Caco-2 (cell line): ENCODE measurements around the gene SSTR3. TPM values are rescaled to one million over a fixed set of nuclear protein-coding genes. Genes with fewer than 3 reads are reported as not detected.

ENCODE experiments used
- BruUV-seq: library from RNA; stranded (reverse); fragments of 400-500 nt; replicated peaks from 2 replicates; lab custom pipeline; 2021; lab: Mats Ljungman, UMichigan
- CTCF ChIA-PET: fragments of 300-600 bp; sonication (Branson Sonifier 250); formaldehyde crosslinking; loops from one replicate; lab custom pipeline; 2022; ENCODE audit warnings: antibody characterized with exemption; lab: Charles Lee
- POLR2A ChIA-PET: fragments of 300-600 bp; sonication (Branson Sonifier 250); formaldehyde crosslinking; loops from one replicate; lab custom pipeline; 2022; ENCODE audit warnings: antibody characterized with exemption; lab: Charles Lee
- DNase-seq, 2 experiments: peaks; one replicate each; pipeline versions ENCODE4 v3.0.0 to v3.0.0-alpha.2; 2020 to 2022
- H3K27me3 ChIP-seq: replicated peaks from 2 replicates; pipeline ENCODE4 v1.6.0; 2011; ENCODE audit warnings: low read length; ENCODE audit not compliant: control insufficient read depth, insufficient read depth
- H3K36me3 ChIP-seq: 2 replicates; pipeline ENCODE4 v1.5.1; 2011; ENCODE audit warnings: low read length; ENCODE audit not compliant: control insufficient read depth, insufficient read depth
- H3K4me1 ChIP-seq: fragments of 250-450 bp; sonication (Bioruptor Pico); 2 replicates; pipeline ENCODE4 v1.5.1; 2020; ENCODE audit warnings: mild to moderate bottlenecking
- H3K4me3 ChIP-seq: 2 replicates; pipeline ENCODE4 v1.5.1; 2011; ENCODE audit warnings: low read depth, mild to moderate bottlenecking, control low read depth, low read length
- H3K9me3 ChIP-seq: fragments of 250-450 bp; sonication (Bioruptor Pico); 2 replicates; pipeline ENCODE4 v1.5.1; 2020; ENCODE audit warnings: mild to moderate bottlenecking, moderate library complexity
- H3K27ac Mint-ChIP-seq: one replicate; pipeline ENCODE4 v1.8.0; 2022; ENCODE audit warnings: mixed read lengths; ENCODE audit not compliant: unreplicated experiment
- H3K27me3 Mint-ChIP-seq: one replicate; pipeline ENCODE4 v1.8.0; 2022; ENCODE audit warnings: mixed read lengths; ENCODE audit not compliant: insufficient read depth, unreplicated experiment
- H3K36me3 Mint-ChIP-seq: one replicate; pipeline ENCODE4 v1.8.0; 2022; ENCODE audit warnings: mild to moderate bottlenecking, mixed read lengths; ENCODE audit not compliant: insufficient read depth, unreplicated experiment
- H3K4me1 Mint-ChIP-seq: one replicate; pipeline ENCODE4 v1.8.0; 2022; ENCODE audit warnings: low read depth, mixed read lengths; ENCODE audit not compliant: unreplicated experiment
- H3K4me3 Mint-ChIP-seq: one replicate; pipeline ENCODE4 v1.8.0; 2022; ENCODE audit warnings: mild to moderate bottlenecking, moderate library complexity, mixed read lengths; ENCODE audit not compliant: unreplicated experiment
- H3K9me3 Mint-ChIP-seq: one replicate; pipeline ENCODE4 v1.8.0; 2022; ENCODE audit warnings: mixed read lengths; ENCODE audit not compliant: unreplicated experiment
- CTCF ChIP-seq, 2 experiments: fragments of 200-600 bp in 1 of 2; IDR thresholded peaks; 1 replicate in 1 of 2; 2 replicates in 1 of 2; pipeline versions ENCODE4 v1.5.1 to v1.8.0; 2011 to 2022; ENCODE audit warnings: antibody characterized with exemption in 1 of 2, control low read depth in 1 of 2, inconsistent platforms in 1 of 2, low read depth in 1 of 2, low read length in 1 of 2, mild to moderate bottlenecking in 1 of 2, moderate library complexity in 1 of 2; ENCODE audit not compliant: insufficient read depth in 1 of 2, severe bottlenecking in 1 of 2, unreplicated experiment in 1 of 2
- intact Hi-C: fragments of 100-400 bp; cut with micrococcal nuclease; formaldehyde crosslinking; loops from one replicate; pipeline ENCODE4 v1.10.0; 2022; ENCODE audit not compliant: unreplicated experiment
- total RNA-seq: library from RNA; stranded (reverse); gene quantifications from 2 replicates; pipeline ENCODE4 v1.2.3, GENCODE V29; 2022

SSTR3 gene
- total RNA-seq, 1 experiment from 2014 or later = not detected

DNA sequence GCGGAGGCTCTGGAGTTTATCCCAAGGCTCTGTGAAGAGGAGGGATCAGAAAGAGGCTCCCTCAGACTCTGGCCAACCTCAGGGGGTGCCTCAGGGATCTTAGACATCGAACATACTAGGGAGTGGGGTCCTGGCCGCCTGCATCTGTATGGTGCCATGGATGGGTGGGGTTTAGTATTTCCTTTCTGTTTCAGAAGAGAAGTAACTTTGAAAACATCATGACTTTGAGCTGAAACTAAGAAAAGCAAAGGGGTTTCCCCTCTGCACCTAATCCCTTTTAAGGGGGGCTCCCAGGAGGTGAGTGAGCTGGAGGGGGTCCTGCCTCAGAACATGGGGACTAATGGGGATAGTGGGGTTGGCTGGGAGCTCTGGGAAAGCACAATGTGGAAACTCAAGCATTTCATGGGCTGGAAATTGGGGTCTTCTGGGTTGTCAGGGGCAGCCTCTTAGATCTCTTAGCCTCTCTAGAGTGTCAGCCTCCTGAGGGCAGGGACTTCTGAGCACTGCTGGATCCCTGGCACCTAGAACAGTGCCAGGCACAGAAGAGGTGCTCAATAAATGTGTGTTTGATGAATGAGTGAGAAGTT is 11.8 kb upstream of the SSTR3 start:
- Histone ChIP-seq H3K36me3 (no peaks in the 10 kb centered on the region), H3K4me1 (no peaks in the 10 kb centered on the region), H3K27me3 (no peaks in the 10 kb centered on the region), H3K4me3 (no peak overlapping the region), H3K9me3 (no peaks in the 10 kb centered on the region)
- no peaks in the 10 kb centered on the region for H3K4me1 Mint-ChIP-seq
- no peak for DNase-seq
- intact Hi-C loops = no loop called here
- H3K36me3 Mint-ChIP-seq = no peaks in the 10 kb centered on the region
- POLR2A ChIA-PET = no interaction called here
- CTCF ChIA-PET = interaction anchor here (2.0 kb wide), 1 partner anchor 25 kb away, joined by 5 read pairs; no protein-coding TSS in a partner anchor
- no peak overlapping the region for H3K4me3 Mint-ChIP-seq
- BruUV-seq = no TSS peak
- H3K9me3 Mint-ChIP-seq = no peaks in the 10 kb centered on the region
- no peaks in the 10 kb centered on the region for H3K27me3 Mint-ChIP-seq
- no peak overlapping the region for H3K27ac Mint-ChIP-seq
- no peak for TF ChIP-seq CTCF (IDR thresholded peaks at IDR 0.05; ENCODE audit: insufficient read depth in 1 of 2, low read depth in 1 of 2, low read length in 1 of 2, severe bottlenecking in 1 of 2, unreplicated experiment in 1 of 2)

DNA sequence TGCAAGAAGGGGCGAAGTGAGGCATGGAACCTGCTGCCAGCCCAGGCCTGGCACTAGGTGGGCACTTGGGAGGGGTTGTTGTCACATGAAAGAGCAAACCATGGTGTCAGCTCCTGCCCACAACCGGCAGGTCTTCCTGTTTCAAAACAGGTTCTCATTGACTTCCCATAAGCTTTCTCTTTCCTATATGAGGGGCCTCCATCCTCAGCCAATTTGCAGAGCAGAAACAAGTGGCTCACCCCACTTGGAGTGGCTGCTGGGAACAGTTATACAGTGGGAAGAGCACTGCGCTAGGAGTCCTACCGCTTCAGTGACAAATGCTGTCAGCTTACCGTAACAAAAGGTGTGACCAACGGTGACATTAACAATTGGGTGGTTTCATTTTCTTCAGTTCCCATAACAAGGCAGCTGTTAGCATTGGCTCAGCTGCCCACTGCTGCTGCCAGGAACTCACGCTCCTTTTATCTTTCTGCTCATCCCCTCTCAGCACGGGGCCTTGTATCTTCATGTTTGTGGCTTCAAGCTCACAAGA is 10.2 kb upstream of the SSTR3 start:
- POLR2A ChIA-PET = no interaction called here
- Mint-ChIP-seq H3K36me3 (no peaks in the 10 kb centered on the region), H3K9me3 (no peaks in the 10 kb centered on the region), H3K27me3 (peaks cover 6% of the 10 kb centered on the region), H3K4me3 (no peak overlapping the region), H3K4me1 (no peaks in the 10 kb centered on the region), H3K27ac (no peak overlapping the region)
- no peaks in the 10 kb centered on the region for H3K9me3 ChIP-seq
- intact Hi-C loops = no loop called here
- no peaks in the 10 kb centered on the region for H3K27me3 ChIP-seq
- no TSS peak for BruUV-seq
- no peak for DNase-seq
- H3K4me1 ChIP-seq = no peaks in the 10 kb centered on the region
- TF ChIP-seq CTCF (IDR thresholded peaks at IDR 0.05; ENCODE audit: insufficient read depth in 1 of 2, low read depth in 1 of 2, low read length in 1 of 2, severe bottlenecking in 1 of 2, unreplicated experiment in 1 of 2) = no peak
- H3K36me3 ChIP-seq = no peaks in the 10 kb centered on the region
- CTCF ChIA-PET = interaction anchor here (2.0 kb wide), 1 partner anchor 23 kb away, joined by 5 read pairs; no protein-coding TSS in a partner anchor
- H3K4me3 ChIP-seq = no peak overlapping the region

GRCh38 chr22:37221424-37222333 is 9.4 kb upstream of the SSTR3 start:
- ChIA-PET CTCF (interaction anchor here (2.0 kb wide), 1 partner anchor 22 kb away, joined by 5 read pairs; no protein-coding TSS in a partner anchor), POLR2A (no interaction called here)
- no peak overlapping the region for H3K4me3 ChIP-seq
- H3K4me1 ChIP-seq = no peaks in the 10 kb centered on the region
- Mint-ChIP-seq H3K36me3 (no peaks in the 10 kb centered on the region), H3K27me3 (peaks cover 6% of the 10 kb centered on the region), H3K4me3 (no peak overlapping the region), H3K4me1 (no peaks in the 10 kb centered on the region), H3K27ac (no peak overlapping the region), H3K9me3 (no peaks in the 10 kb centered on the region)
- TF ChIP-seq CTCF (IDR thresholded peaks at IDR 0.05; ENCODE audit: insufficient read depth in 1 of 2, low read depth in 1 of 2, low read length in 1 of 2, severe bottlenecking in 1 of 2, unreplicated experiment in 1 of 2) = no peak
- intact Hi-C loops = no loop called here
- BruUV-seq = no TSS peak
- H3K9me3 ChIP-seq = no peaks in the 10 kb centered on the region
- no peaks in the 10 kb centered on the region for H3K27me3 ChIP-seq
- no peak for DNase-seq
- H3K36me3 ChIP-seq = no peaks in the 10 kb centered on the region
